Measurements from ENCODE around the gene NHLH1.

Gene NHLH1

DNA sequence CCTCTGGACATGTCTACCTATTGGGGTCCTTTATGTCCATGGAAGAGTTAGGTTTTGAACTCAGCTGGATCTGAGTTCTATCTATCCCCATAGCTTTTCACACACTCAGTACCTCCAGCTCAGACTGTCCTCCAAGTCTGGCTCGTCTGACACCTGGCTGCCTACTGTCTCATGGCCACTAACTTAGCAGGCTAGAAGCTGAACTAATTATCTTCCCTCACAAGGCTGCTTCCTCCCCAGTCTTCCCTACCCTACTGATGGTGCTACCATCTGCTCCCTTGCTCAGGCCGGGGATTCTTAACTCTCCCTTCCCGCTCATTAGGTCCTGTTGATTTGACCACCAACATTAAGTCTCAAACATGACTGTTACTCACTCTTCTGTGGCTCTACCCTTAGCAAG is 46.8 kb downstream of the NHLH1 start:
- DNase-seq, result no peak

DNA sequence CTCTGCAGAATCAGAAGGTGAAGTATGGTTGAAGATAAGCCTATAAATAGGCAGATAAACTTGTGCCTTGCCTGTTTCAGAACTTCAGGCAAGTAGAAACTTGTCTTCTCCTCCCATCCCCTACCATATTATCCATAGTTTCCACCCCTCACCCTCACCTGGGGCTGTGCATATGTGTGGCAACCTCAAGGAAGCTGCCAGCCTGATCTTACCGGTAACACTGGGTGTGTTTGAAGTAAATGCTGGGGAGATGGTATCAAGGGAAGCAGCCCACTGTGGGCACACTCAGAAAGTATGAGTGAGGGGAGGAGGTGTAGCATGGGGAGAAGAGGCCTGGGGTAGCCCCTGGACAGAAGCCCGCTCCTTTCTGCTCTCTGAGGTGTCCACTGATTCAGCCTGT is 48.0 kb downstream of the NHLH1 start:
- DNase-seq, result no peak

- no peak for DNase-seq
Observed at GRCh38 chr1:160415696-160416290, 48.9 kb downstream of the NHLH1 start.

DNA sequence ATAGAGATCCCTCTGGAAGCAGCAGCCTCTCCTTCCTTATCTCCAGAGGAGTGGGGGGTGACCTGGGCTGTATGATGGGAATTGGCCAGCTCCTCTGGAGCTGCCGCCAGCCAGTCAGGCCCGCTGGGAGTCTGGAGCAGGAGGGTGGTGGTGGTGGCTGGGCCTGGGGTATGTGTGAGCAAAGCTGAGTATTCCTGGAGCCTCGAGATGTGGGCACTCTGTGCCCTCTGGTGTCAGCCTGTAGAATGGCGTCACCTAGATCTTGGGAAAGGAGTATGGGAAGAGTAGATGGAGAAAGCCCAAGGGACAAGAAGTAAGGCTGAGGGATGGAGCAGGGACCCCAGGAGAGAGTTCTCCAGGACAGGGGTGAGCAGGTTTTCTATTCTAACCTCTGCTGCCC is 49.5 kb downstream of the NHLH1 start:
- peak; percentile 55 for DNase-seq

GRCh38 chr1:160418483-160418882 is 51.6 kb downstream of the NHLH1 start:
- no peak for DNase-seq

DNA sequence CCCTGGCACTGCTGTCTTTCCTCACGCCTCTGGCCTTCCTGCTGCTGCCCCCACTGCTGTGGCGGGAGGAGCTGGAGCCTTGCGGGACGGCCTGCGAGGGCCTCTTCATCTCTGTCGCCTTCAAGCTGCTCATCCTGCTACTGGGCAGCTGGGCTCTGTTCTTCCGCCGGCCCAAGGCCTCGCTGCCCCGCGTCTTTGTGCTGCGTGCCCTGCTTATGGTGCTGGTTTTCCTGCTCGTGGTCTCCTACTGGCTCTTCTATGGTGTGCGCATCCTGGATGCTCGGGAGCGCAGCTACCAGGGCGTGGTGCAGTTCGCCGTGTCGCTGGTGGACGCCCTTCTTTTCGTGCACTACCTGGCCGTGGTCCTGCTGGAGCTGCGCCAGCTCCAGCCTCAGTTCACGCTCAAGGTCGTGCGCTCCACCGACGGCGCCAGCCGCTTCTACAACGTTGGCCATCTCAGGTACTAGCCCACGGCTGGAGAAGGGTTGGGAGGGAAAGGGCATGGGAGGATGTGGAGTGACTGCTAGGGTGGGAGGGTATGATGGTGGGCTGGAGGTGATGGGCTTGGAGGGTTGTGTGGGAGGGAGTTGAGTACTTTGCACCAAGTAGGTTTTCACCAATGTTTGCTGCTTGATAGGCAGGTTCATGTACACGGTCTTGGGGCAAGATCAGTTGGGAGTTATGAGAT is 52.4 kb downstream of the NHLH1 start:
- no peak for DNase-seq

DNA sequence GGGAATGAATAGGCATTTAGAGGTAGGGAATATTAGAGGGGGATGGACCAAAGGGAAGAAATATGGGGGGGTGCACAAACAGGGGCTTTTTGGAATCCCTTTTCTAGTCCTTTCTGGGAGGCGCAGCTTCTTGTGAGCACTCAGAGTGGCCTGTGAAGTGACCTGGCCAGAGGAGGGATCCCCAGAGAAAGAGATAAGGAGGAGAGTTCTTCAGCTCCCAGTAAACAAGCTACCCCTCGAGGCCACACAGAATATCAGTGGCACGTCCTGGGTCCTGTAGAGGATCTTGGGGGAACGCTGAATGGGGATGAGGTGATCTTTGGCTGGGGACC is 52.9 kb downstream of the NHLH1 start:
- no peak for DNase-seq

GRCh38 chr1:160420881-160421842 is 54.3 kb downstream of the NHLH1 start:
- no peak for DNase-seq

- DNase-seq, result no peak
Observed at GRCh38 chr1:160421881-160422280, 55.0 kb downstream of the NHLH1 start.

Data from NCI-H69 (cell line).